ENCODE measurements around the gene SLC6A11. TPM values are rescaled to one million over a fixed set of nuclear protein-coding genes. Genes with fewer than 3 reads are reported as not detected.

The SLC6A11 gene
- total and polyA plus RNA-seq, 2 of the 8 experiments (the other 6 are each of a cell fraction or from before 2014, with no cell fraction given) = 0.78 to 1.5 TPM

GRCh38 chr3:10981031-10981430 is 165.0 kb downstream of the SLC6A11 start:
- H3K9ac ChIP-seq (replicated peaks in 1 of 4; ENCODE audit: extremely low read depth in 1 of 4, low read depth in 3 of 4, low read length in 3 of 4) = no peak overlapping the region
- no peaks in the 10 kb centered on the region for H4K20me1 ChIP-seq (replicated peaks in 1 of 2; ENCODE audit: control insufficient read depth in 1 of 2, insufficient read depth in 2 of 2, low read length in 2 of 2)
- no peaks in the 10 kb centered on the region for H3K79me1 ChIP-seq (ENCODE audit: low read depth, low read length)
- H3K23me2 ChIP-seq (ENCODE audit: low read depth, low read length) = no peaks in the 10 kb centered on the region
- no peaks in the 10 kb centered on the region for H3K9me3 ChIP-seq (ENCODE audit: insufficient read depth in 2 of 2, low read depth in 1 of 2, low read length in 1 of 2)
- H3K27me3 ChIP-seq (replicated peaks in 1 of 4; ENCODE audit: control insufficient read depth in 3 of 4, extremely low read depth in 1 of 4, insufficient read depth in 3 of 4, low read length in 3 of 4) = no peaks in the 10 kb centered on the region; a peak in 2 of 7 replicates
- no peak overlapping the region for H3K14ac ChIP-seq (ENCODE audit: insufficient read length)
- H3K4me3 ChIP-seq (ENCODE audit: extremely low read depth in 1 of 4, insufficient read depth in 2 of 4, low read depth in 3 of 4, low read length in 4 of 4) = no peak overlapping the region
- H3K4me2 ChIP-seq (ENCODE audit: insufficient read depth in 1 of 2, low read depth in 2 of 2, low read length in 2 of 2) = no peak overlapping the region
- no peak overlapping the region for H3K4ac ChIP-seq (replicated peaks; ENCODE audit: insufficient read length, low read depth, low read length)
- H3K27ac ChIP-seq (ENCODE audit: low read depth, low read length) = no peak overlapping the region
- H3K56ac ChIP-seq (replicated peaks; ENCODE audit: insufficient read length, low read depth, low read length) = no peak overlapping the region
- 94% methylated on average over 3 of the region's 3 CpGs; no CpG with 5 or more reads in 1 of the 2 experiments for WGBS, 2 experiments (ENCODE audit: extremely low coverage in 1 of 2, insufficient coverage in 1 of 2, insufficient read length in 1 of 2, insufficient replicate concordance in 2 of 2, low coverage in 1 of 2, low lambda C conversion rate in 2 of 2, missing lambda C conversion rate in 1 of 2)
- ChIA-PET CTCF (ENCODE audit: partially characterized antibody) (interaction anchor here (0.7 to 13.3 kb wide), 12 partner anchors 9 to 208 kb away, joined by 3 to 207 read pairs (median 4); partner anchors contain the start of gene SLC6A1), POLR2A (ENCODE audit: partially characterized antibody) (no interaction called here)
- H4K5ac ChIP-seq (ENCODE audit: insufficient read length, low read depth, low read length) = no peak overlapping the region
- DNase-seq (ENCODE audit: low read depth in 1 of 2, low spot score in 2 of 2) (no peak), FAIRE-seq (no peak)
- no peak overlapping the region for H2BK120ac ChIP-seq (replicated peaks; ENCODE audit: low read depth, low read length)
- H3K79me2 ChIP-seq (ENCODE audit: control insufficient read depth in 1 of 2, insufficient read depth in 2 of 2, low read length in 2 of 2) = no peaks in the 10 kb centered on the region
- no peak overlapping the region for H2AK5ac ChIP-seq (ENCODE audit: low read depth, low read length)
- peaks cover 6 to 12% (median 7%) of the 10 kb centered on the region in 4 experiments for H3K4me1 ChIP-seq (replicated peaks in 1 of 4; ENCODE audit: control insufficient read depth in 3 of 4, insufficient read depth in 4 of 4, low read length in 3 of 4)
- H4K8ac ChIP-seq (ENCODE audit: extremely low read depth, insufficient read depth, low read length) = no peak overlapping the region
- H2BK5ac ChIP-seq (ENCODE audit: low read depth, low read length) = no peak overlapping the region
- no peak overlapping the region for H2BK15ac ChIP-seq (ENCODE audit: low read length)
- no peak overlapping the region for H4K91ac ChIP-seq (replicated peaks; ENCODE audit: insufficient read length, low read length)
- no peak overlapping the region for H2BK20ac ChIP-seq (ENCODE audit: low read length)
- no peak overlapping the region for H2AFZ ChIP-seq (ENCODE audit: low read length)
- H3K18ac ChIP-seq (ENCODE audit: extremely low read depth, low read length) = no peak overlapping the region
- H2BK12ac ChIP-seq (ENCODE audit: low read depth, low read length) = no peak overlapping the region
- TF ChIP-seq SUZ12 (IDR thresholded peaks at IDR 0.05; ENCODE audit: low read length) (no peak), CREB1 (IDR thresholded peaks at IDR 0.05) (no peak), TBP (IDR thresholded peaks at IDR 0.05; ENCODE audit: low read depth, low read length) (no peak)
- no peak overlapping the region for H3K23ac ChIP-seq (ENCODE audit: insufficient read length)
- H3K36me3 ChIP-seq (ENCODE audit: control insufficient read depth in 2 of 4, insufficient read depth in 4 of 4, low read length in 3 of 4) = no peaks in the 10 kb centered on the region; a peak in 1 of 8 replicates

All from H1 (cell line).